T-helper 17 cell (primary cell): Measurements from ENCODE around the gene C1QTNF8. TPM values are rescaled to one million over a fixed set of nuclear protein-coding genes. Genes with fewer than 3 reads are reported as not detected.
A peak's percentile ranks its signal among the peaks of the same experiment; 100 is the strongest.

Source experiments
- ATAC-seq: fragments of 150-1000 bp; cut with Tn5 transposase; 2 replicates; pipeline ENCODE4 v1.10.0; 2021; ENCODE audit warnings: mild to moderate bottlenecking, moderate library complexity
- DNase-seq, 3 donors: peaks; one replicate each; pipeline versions ENCODE4 v3.0.0 to v3.0.0-alpha.2; 2020 to 2021
- H3K9me3 ChIP-seq: one replicate; pipeline ENCODE4 v1.7.0; 2013; ENCODE audit warnings: low read length, mild to moderate bottlenecking; ENCODE audit not compliant: control insufficient read depth, poor library complexity, severe bottlenecking
- H3K27ac Mint-ChIP-seq: one replicate; pipeline ENCODE4 v1.8.0; 2022; ENCODE audit warnings: mild to moderate bottlenecking, moderate library complexity, mixed read lengths
- H3K27me3 Mint-ChIP-seq: one replicate; pipeline ENCODE4 v1.8.0; 2022; ENCODE audit warnings: mixed read lengths
- H3K36me3 Mint-ChIP-seq: one replicate; pipeline ENCODE4 v1.8.0; 2022; ENCODE audit warnings: low read depth, mixed read lengths
- H3K4me1 Mint-ChIP-seq: one replicate; pipeline ENCODE4 v1.8.0; 2022; ENCODE audit warnings: mild to moderate bottlenecking, mixed read lengths
- H3K4me3 Mint-ChIP-seq: one replicate; pipeline ENCODE4 v1.8.0; 2022; ENCODE audit warnings: mild to moderate bottlenecking, moderate library complexity, mixed read lengths
- total RNA-seq, 4 donors: library from RNA in 2 of 4; stranded (reverse) in 2 of 4; gene quantifications; one replicate each; pipeline ENCODE4 v1.2.3 and lab custom pipeline; 2022 to 2026

The C1QTNF8 gene, protein sequence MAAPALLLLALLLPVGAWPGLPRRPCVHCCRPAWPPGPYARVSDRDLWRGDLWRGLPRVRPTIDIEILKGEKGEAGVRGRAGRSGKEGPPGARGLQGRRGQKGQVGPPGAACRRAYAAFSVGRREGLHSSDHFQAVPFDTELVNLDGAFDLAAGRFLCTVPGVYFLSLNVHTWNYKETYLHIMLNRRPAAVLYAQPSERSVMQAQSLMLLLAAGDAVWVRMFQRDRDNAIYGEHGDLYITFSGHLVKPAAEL
- total RNA-seq = not detected
- total RNA-seq (lab: John Stamatoyannopoulos, UW) = 0 reads per million in 2 donors

- Mint-ChIP-seq H3K27ac (no peak within 1 kb of the TSS), H3K4me1 (no peaks in the 10 kb centered on the region), H3K4me3 (no peak within 1 kb of the TSS), H3K36me3 (no peaks in the 10 kb centered on the region), H3K27me3 (no peaks in the 10 kb centered on the region)
- ATAC-seq = no peak
- no peak for DNase-seq
- H3K9me3 ChIP-seq = no peaks in the 10 kb centered on the region
These were observed at the start of gene C1QTNF8 for GRCh38 chr16:1096169-1097082. C1QTNF8 (minus strand) TSS chr16:1096244; CDS start chr16:1094922, 1,322 bp downstream.

DNA sequence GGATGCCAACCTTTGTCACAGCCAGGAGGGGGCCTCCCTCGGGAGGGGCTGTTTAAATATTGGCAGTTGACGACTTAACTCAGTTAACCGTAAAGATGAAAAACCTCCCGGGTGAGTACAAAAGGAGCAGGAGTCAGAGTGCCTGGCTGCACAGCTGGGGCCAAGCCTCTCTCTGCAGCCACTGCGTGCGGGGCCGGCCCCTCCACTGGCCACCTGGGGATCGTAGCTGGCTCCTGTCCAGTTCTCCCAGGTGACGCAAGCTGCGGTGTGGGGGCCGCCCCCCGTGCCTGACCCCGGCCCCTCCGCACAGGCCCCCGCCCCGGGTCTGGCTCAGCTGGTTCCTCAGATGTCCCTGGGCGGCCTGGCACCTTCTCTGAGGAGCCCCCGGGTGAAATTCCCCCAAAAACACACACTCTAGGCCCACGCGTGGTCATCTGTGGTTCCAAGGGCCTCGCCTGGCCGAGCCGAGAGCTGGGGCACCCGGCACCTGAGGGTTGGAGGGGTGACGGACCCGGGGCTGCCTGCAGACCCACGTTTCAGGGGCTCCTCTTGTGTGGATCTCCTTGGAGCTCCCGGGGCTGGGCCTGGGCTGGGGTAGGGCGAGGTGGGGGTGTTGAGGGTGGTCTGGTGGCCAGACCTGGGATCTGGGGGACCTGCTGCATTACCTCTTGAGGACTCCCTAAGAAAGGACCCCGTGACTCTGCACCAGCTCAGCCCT, 49.5 kb upstream of the C1QTNF8 start:
- no peaks in the 10 kb centered on the region for H3K36me3 Mint-ChIP-seq
- H3K4me1 Mint-ChIP-seq = no peaks in the 10 kb centered on the region
- no peak overlapping the region for H3K27ac Mint-ChIP-seq
- H3K9me3 ChIP-seq = no peaks in the 10 kb centered on the region
- H3K27me3 Mint-ChIP-seq = peaks cover 13% of the 10 kb centered on the region
- H3K4me3 Mint-ChIP-seq = no peak overlapping the region
- DNase-seq (no peak), ATAC-seq (no peak)

DNA sequence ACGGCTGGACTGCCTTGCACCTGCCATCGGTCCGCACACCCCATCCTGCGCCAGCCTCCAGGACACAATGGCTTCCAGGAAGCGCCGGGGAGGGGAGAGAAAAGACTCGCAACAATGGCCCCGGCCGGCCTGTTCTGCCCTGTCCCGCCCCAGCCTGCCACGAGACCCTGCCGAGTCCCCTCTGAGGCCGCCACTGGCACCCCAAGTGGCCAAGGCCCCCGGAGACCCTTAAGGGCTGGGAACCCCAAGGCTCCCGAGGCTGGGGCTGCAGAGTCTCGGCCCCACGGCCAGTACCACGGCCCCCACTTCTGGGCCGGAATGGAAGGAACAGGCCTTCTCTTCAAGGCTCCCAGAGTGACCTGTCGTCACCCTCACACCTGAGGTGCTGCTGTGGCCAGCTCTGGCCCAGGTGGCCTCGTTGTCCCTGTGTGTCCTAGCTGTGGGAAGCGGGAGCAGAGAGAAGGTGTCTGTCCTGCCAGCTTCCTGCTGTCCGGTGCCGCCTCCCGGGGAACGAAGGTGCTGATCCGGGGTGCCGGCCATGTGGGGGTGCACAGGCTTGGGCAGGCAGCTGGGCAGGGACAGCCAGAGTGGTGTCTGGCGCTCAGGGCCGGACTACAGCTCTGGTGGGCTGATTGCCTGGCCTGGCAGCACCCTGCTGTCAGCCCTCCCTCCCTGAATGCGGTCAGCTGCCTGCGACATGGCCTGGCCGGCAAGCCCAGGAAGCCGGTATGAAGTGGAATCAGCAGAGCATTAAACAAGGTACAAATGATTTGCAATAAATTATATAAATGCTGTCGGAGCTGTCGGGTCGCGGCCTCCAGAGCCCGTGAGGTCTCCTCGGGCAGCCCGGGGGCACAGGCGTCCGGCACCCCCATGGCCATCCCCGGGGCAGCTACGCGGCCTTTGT, 48.7 kb upstream of the C1QTNF8 start:
- no peaks in the 10 kb centered on the region for H3K36me3 Mint-ChIP-seq
- H3K9me3 ChIP-seq = no peaks in the 10 kb centered on the region
- DNase-seq (no peak), ATAC-seq (no peak)
- H3K27ac Mint-ChIP-seq = no peak overlapping the region
- no peaks in the 10 kb centered on the region for H3K4me1 Mint-ChIP-seq
- H3K27me3 Mint-ChIP-seq = peaks cover 17% of the 10 kb centered on the region
- H3K4me3 Mint-ChIP-seq = no peak overlapping the region

- H3K36me3 Mint-ChIP-seq = no peaks in the 10 kb centered on the region
- no peak overlapping the region for H3K4me3 Mint-ChIP-seq
- H3K27me3 Mint-ChIP-seq = peaks cover 17% of the 10 kb centered on the region
- H3K27ac Mint-ChIP-seq = no peak overlapping the region
- DNase-seq (no peak), ATAC-seq (no peak)
- H3K9me3 ChIP-seq = no peaks in the 10 kb centered on the region
- H3K4me1 Mint-ChIP-seq = no peaks in the 10 kb centered on the region
These were observed 47.9 kb upstream of the C1QTNF8 start for GRCh38 chr16:1143761-1144450.

- H3K27ac Mint-ChIP-seq = no peak overlapping the region
- H3K27me3 Mint-ChIP-seq = peaks cover 17% of the 10 kb centered on the region
- H3K9me3 ChIP-seq = no peaks in the 10 kb centered on the region
- H3K4me3 Mint-ChIP-seq = no peak overlapping the region
- ATAC-seq (no peak), DNase-seq (no peak)
- H3K4me1 Mint-ChIP-seq = no peaks in the 10 kb centered on the region
- no peaks in the 10 kb centered on the region for H3K36me3 Mint-ChIP-seq
These were observed 46.9 kb upstream of the C1QTNF8 start for GRCh38 chr16:1142911-1143310.

GRCh38 chr16:1141716-1142115, 45.7 kb upstream of the C1QTNF8 start:
- no peak for ATAC-seq
- H3K9me3 ChIP-seq = no peaks in the 10 kb centered on the region
- no peak overlapping the region for H3K4me3 Mint-ChIP-seq

DNA sequence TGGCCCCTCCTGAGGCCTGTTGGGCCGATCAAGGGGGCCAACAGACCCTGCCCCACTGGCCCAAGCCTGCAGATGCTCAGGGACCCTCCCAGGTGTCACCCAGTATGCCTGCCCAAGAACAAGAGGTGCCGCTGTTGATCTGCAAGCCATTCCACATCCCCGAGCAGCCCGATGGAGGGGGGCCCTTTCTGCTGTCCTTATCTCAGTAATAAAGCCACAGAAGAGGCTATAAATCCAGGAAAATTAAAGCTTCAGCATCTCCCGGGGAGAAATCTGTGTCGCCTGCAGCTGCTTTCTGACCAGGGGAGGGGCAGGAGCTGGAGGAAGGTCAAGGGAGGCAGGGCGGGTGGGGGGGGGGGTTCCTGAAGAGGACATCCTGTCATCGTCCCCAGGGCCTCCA, 45.1 kb upstream of the C1QTNF8 start:
- Mint-ChIP-seq H3K36me3 (no peaks in the 10 kb centered on the region), H3K4me1 (no peaks in the 10 kb centered on the region), H3K4me3 (no peak overlapping the region), H3K27me3 (peaks cover 17% of the 10 kb centered on the region), H3K27ac (no peak overlapping the region)
- no peaks in the 10 kb centered on the region for H3K9me3 ChIP-seq
- no peak for ATAC-seq
- DNase-seq = no peak

More at GRCh38 chr16:1141716-1142115, 45.7 kb upstream of the C1QTNF8 start:
- Mint-ChIP-seq H3K36me3 (no peaks in the 10 kb centered on the region), H3K27me3 (peaks cover 17% of the 10 kb centered on the region), H3K4me1 (no peaks in the 10 kb centered on the region), H3K27ac (peak overlapping the region; percentile 59)
- no peak for DNase-seq

DNA sequence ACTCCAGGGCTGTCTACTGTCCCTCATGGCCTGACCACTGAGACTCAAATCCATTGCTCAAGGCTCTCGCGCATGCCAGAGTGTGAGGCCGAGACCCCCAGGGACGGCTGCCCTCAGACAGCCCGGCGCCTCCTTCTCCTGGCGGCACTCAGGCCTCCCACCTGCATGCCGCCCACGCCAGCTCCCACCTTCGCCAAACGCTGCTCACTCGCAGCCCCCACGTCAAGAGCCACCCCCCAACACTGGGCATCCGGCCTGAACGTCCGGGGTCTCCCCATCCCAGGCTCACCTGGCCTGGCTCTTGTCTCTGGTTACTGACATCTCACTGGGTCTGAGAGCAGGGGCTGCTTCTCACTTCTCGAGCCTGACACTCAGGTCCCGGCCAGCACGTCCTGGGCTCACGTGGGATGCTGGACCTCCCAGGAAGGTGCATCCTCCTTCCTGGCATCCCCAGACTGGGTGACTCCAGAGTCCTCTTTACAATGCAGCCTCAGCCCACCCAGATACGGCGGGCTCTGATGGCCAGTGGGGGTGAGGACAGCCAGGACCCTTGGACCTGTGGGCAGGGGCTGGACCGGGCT, 44.6 kb upstream of the C1QTNF8 start:
- no peak overlapping the region for H3K4me3 Mint-ChIP-seq
- no peak overlapping the region for H3K27ac Mint-ChIP-seq

GRCh38 chr16:1137604-1138003, 41.6 kb upstream of the C1QTNF8 start:
- Mint-ChIP-seq H3K27me3 (peaks cover 13% of the 10 kb centered on the region), H3K4me3 (no peak overlapping the region), H3K36me3 (no peaks in the 10 kb centered on the region), H3K4me1 (no peaks in the 10 kb centered on the region), H3K27ac (no peak overlapping the region)
- no peaks in the 10 kb centered on the region for H3K9me3 ChIP-seq
- DNase-seq (no peak), ATAC-seq (no peak)

More for the DNA sequence above, 44.6 kb upstream of the C1QTNF8 start:
- no peak for ATAC-seq
- H3K27me3 Mint-ChIP-seq = peaks cover 17% of the 10 kb centered on the region
- no peaks in the 10 kb centered on the region for H3K9me3 ChIP-seq
- H3K36me3 Mint-ChIP-seq = no peaks in the 10 kb centered on the region
- no peak for DNase-seq
- no peaks in the 10 kb centered on the region for H3K4me1 Mint-ChIP-seq

GRCh38 chr16:1135459-1135825, 39.4 kb upstream of the C1QTNF8 start:
- no peaks in the 10 kb centered on the region for H3K4me1 Mint-ChIP-seq
- ATAC-seq (no peak), DNase-seq (no peak)
- no peaks in the 10 kb centered on the region for H3K9me3 ChIP-seq
- no peak overlapping the region for H3K4me3 Mint-ChIP-seq
- no peaks in the 10 kb centered on the region for H3K36me3 Mint-ChIP-seq
- peaks cover 3% of the 10 kb centered on the region for H3K27me3 Mint-ChIP-seq
- no peak overlapping the region for H3K27ac Mint-ChIP-seq

DNA sequence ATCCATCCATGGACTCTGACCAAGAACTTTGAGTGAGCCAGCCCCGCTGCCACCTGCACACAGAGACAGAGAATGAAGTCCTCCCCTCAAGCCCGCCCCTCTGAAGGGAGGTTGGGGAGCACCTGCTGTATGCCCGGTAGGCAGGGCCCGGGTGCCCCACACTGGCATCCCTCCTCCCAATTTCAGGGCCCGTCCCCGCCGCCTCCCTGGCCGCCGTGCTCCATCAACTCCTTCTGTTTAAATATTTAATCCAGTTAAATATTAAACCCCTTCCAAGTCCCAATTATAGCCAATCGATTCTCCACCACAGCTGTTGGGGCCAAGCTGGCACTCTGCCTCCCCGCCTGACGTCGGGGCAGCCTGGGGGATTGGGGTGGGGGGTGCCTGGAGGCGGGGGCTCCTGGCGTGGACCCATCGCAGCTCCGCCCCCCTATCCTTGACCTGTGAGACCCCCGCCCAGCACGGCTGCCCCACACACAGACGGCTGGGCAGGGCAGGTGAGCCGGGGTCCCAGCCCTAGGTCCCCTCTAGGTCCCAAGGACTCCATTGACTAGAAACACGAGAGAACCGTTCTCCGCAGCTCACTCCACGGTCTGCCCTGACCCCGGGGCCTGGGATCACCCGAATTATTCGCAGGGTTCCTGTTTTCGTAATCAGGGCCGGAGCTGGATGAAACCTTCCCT, 38.9 kb upstream of the C1QTNF8 start:
- H3K4me3 Mint-ChIP-seq = no peak overlapping the region
- H3K9me3 ChIP-seq = no peaks in the 10 kb centered on the region
- ATAC-seq (no peak), DNase-seq (no peak)
- H3K27ac Mint-ChIP-seq = no peak overlapping the region
- H3K27me3 Mint-ChIP-seq = no peaks in the 10 kb centered on the region
- H3K36me3 Mint-ChIP-seq = no peaks in the 10 kb centered on the region
- no peaks in the 10 kb centered on the region for H3K4me1 Mint-ChIP-seq
